Measurements from ENCODE around the gene CD93. TPM values are rescaled to one million over a fixed set of nuclear protein-coding genes. Genes with fewer than 3 reads are reported as not detected.

Gene CD93, protein sequence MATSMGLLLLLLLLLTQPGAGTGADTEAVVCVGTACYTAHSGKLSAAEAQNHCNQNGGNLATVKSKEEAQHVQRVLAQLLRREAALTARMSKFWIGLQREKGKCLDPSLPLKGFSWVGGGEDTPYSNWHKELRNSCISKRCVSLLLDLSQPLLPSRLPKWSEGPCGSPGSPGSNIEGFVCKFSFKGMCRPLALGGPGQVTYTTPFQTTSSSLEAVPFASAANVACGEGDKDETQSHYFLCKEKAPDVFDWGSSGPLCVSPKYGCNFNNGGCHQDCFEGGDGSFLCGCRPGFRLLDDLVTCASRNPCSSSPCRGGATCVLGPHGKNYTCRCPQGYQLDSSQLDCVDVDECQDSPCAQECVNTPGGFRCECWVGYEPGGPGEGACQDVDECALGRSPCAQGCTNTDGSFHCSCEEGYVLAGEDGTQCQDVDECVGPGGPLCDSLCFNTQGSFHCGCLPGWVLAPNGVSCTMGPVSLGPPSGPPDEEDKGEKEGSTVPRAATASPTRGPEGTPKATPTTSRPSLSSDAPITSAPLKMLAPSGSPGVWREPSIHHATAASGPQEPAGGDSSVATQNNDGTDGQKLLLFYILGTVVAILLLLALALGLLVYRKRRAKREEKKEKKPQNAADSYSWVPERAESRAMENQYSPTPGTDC
- 7.8 and 26.4 TPM in 2 replicates for total RNA-seq

DNA sequence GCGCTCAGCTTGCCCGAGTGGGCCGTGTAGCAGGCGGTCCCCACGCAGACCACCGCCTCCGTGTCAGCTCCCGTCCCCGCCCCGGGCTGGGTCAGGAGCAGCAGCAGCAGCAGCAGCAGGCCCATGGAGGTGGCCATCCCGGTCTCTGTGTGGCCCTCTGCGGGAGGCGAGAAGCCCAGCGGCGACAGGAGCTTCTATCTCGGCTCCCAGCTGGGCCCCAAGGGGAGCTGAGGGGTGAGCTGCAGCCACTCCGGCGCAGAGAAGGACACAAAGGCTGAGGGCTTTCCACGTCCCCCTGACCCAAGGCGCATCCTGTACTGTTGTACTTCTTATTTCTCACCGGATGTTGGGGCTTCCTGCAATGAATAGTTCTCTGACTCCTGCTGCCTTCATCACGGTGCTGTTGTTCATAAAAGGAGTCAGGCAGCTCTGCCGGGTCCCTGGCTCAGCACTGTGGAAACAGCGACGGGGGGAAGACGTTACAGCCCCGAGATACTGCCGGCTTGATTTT lies at the start of gene CD93:
Gene CD93 (minus strand): TSS at position 269 of the 511 bp plus-strand sequence. CDS start 132 bp downstream, at position 137.

DNA sequence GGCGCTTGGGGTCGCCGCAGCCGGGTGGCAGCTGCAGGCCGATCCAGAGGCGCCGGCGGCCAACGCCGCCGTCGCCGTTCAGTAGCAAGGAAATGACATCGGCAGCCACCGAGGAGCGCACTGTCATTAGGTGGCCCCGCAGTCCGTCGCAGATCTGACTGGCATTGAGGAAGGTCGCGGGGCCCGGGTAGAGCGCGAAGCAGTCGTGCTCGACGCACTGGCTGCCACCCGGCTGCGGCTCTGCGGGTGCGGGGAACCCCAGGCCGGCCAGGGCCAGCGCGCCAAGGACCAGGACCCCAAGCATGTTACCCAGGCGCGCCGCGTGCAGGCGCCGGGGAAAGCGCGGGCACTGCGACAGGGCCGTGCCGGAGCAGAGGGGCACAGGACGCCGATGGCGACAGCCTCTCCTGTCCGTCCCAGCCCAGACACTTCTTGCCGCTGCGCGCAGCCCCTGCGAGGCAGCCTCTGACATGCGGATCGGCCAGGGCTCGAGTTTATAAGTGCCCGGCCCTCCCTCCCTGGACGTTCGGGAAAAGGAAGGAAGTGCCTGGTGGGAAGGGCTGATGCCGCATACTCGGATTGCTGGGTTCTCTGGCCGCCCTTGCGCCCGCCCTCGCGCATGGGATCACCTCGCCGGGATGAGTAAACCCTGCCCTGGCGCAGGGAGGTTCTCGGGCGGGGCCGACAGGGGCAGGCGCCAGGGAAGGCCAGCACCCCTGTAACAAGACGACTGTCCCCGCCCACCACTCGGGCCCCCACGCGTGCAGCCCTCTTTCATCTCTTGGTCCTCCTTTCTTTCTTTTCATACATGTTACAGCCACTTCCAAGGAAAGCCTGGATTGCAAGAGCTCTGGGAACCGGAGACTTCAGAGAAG lies 36.7 kb downstream of the CD93 start, which contains the start of gene THBD:
Gene THBD (minus strand): TSS at position 472 of the 875 bp plus-strand sequence. CDS start 168 bp downstream, at position 304.

DNA sequence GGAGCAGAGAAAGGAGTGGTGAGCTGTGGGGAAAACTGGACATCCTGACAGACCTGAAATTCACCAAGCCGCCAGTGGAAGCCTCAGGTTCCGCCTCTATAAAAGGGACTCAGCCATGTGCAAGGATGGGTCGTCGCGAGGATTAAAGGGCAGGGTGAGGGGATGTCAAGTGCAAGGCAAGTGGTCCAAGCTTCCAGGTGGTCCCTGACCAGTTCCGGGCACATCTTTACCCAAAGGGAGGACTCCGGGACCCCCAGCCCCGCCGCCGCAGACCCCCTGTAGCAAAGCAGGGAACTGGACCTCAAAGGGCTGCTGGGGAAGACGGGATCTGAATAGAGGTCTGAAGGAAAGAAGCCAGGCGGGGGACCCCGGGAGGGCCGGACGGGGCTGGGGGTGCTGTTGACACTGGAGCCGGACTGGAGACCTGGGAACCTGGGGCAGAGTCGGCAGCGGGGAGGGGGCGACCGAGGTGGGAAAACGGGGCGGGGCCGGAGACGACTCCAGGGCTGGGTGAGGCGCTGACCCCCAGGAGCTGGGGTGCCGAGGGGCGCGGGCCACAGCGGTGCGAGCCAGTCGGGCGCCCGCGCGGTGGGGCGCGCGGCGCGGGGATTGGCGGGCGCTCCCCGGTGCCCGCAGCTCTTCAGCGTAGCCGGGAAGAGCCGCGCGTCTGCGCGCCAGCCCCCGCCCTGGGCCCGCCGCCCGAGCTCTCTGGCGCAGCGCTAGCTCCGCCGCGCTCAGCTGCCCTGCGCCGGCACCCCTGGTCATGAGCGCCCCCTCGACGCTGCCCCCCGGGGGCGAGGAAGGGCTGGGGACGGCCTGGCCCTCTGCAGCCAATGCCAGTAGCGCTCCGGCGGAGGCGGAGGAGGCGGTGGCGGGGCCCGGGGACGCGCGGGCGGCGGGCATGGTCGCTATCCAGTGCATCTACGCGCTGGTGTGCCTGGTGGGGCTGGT lies 51.1 kb downstream of the CD93 start, which contains the start of gene SSTR4:
Gene SSTR4 (plus strand): TSS at position 592 of the 951 bp plus-strand sequence. CDS start 172 bp downstream, at position 764.

Other genes starting within 250 kb of the CD93 start
- not detected in 2 replicates for gene SSTR4, start 51.0 kb downstream of the CD93 start, total RNA-seq
- 11.7 and 19.9 TPM in 2 replicates for gene THBD, start 36.7 kb downstream of the CD93 start, total RNA-seq

All from cardiac atrium fibroblast (primary cell).